NCI-H187 treated with DMSO at 0.1 percent for 48 hours (cell line): Measurements from ENCODE around the gene HAUS1.
"Not testable (repeated sequence)": the region's sequence is repeated elsewhere in the genome, so short reads cannot be mapped to it uniquely, and the experiment has no call there.

ENCODE experiments used
- DNase-seq: peaks from one replicate; lab custom pipeline; 2025; lab: John Stamatoyannopoulos, UW

The HAUS1 gene

DNA sequence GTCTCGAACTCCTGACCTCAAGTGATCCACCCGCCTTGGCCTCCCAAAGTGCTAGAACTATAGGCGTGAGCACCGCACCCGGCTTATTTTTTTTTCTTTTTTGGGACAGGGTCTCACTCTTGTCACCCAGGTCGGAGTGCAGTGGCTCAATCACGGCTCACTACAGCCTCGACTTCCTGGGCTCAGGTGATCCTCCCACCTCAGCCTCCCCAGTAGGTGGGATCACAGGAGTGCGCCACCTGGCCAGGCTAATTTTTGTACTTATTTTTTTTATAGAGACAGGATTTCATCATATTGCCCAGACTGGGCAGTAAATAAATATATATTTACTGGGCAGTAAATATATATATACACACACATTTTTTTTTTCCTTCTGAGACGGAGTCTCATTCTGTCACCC lies 8.7 kb upstream of the HAUS1 start:
- DNase-seq = no peak

- DNase-seq = no peak
These were observed 7.4 kb upstream of the HAUS1 start for GRCh38 chr18:46096651-46097300.

GRCh38 chr18:46097431-46097800 lies 6.8 kb upstream of the HAUS1 start:
- DNase-seq = no peak

DNA sequence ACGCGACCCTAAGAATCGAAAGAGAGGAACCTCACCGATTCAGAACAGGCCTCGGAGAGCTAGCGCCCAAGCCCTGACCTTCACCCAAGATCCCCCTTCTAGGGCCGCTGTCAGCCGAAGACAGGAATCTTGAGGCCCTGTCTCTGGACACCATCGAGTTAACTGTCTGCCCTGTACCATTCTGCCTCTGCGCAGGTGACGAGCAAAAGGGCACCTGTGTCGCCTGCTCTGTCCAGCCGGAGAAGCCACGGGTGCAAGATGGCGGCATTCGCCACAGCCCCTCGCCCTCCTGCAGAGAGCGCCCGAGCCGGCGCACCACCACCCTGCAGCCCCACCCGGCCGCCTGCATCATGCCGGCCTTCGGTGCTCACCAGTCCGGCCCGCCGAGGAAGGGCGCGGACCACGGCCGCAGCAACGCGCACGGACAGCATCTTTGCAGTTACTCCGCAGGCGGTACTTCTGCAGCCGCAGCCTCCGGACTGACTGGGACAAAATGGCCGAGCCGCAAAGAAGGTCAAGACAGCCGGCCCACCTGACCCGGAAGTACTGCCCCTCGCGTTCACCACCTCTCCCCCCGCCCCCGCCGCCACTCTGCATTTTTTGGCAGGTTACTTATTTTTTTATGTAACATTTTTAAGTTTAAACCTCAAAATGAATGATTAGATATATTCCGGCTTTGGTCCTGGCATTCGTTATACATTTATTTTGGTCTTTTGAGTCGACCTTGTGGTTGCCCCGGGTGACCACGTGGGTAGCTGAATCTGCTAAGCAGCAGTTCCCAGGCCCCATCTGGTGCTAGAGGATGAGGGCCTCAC lies 6.2 kb upstream of the HAUS1 start, which contains the start of gene ATP5F1A:
Gene ATP5F1A (minus strand): TSS at position 496 of the 815 bp plus-strand sequence. CDS start 65 bp downstream, at position 431.
- peak; percentile 16 for DNase-seq

- DNase-seq = no peak
These were observed 5.6 kb upstream of the HAUS1 start for GRCh38 chr18:46098616-46098933.

DNA sequence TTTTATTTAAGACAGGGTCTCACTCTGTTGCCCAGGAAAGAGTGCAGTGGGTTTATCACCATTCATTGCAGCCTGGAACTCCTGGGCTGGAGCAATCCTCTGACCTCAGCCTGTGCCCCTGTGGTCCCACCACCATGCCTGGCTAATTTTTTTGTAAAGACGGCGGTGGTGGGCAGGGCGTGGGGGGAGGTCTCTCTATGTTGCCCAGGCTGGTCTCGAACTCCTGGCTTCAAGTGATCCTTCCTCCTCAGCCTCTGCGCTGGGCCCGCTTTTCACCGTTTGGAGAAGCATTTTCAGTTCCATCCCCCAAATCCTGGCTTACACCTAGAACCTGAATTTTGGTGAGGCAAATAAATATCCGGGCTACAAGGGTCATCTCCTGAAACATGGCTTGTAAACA lies 4.7 kb upstream of the HAUS1 start:
- DNase-seq = no peak

DNA sequence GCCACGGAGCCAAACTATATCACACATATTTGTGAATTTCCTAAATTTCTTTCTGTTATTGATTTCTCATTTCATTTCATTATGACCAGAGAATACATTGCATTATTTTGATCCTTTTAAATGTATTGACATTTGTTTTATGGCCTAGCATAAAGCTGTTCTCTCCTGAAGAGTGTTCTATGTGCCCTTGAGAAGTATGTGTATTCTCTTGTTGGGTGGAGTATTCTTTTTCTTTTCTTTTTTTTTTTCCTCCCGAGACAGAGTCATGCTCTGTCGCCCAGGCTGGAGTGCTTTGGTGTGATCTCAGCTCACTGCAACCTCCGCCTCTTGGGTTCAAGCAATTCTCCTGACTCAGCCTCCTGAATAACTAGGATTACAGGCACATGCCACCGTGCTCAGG lies 5.2 kb downstream of the HAUS1 start:
- no peak for DNase-seq

- DNase-seq = no peak
These were observed 6.2 kb downstream of the HAUS1 start for GRCh38 chr18:46110406-46110805.

DNA sequence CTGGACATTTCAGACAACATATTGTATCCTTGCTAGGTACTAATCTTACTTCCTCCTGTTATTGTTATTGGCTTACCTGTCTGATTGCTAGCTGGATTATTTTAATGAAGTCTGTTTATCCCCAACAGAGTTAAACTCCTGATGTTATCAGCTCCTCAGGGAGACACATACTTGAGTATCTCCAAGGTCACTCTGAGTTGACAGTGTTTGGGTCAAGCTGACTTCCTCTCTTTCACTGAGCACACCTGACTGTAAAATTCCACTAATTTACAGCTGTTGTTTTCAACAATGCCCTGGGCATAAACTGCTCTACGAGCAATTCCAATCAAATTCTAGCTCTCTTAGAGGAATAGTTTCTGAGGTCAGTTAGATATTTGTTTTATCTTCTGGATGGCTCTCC lies 9.6 kb downstream of the HAUS1 start:
- no peak for DNase-seq

- not testable (repeated sequence) for DNase-seq
These were observed 22.4 kb downstream of the HAUS1 start for GRCh38 chr18:46126625-46127024.

DNA sequence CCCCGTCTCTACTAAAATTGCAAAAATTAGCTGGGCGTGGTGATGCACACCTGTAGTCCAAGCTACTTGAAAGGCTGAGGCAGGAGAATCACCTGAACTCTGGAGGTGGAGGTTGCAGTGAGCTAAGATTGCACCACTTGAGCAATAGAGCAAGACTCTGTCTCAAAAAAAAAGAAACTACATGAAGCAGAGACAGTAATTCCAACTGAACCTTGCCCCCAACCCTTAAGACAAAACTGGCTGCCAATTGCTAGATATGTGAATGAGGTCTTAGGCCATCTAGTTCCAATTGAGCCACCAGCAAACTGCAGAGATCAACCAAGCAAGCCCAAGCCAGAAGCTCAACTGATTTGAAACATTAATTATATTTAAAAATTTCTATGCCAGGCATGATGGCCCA lies 25.9 kb downstream of the HAUS1 start:
- no peak for DNase-seq

DNA sequence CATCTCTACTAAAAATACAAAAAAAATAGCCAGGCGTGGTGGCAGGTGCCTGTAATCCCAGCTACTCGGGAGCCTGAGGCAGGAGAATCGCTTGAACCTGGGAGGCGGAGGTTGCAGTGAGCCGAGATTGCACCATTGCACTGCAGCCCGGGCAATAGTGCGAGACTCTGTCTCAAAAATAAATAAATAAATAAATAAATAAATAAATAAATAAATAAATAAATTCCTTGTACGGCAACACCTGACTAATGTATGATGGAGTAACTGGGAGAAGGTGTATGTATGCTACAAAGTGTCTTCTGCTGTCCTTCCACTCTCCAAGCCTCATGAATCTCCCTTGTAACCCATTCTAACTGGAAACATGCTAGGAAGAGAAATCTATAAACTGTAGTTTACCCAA lies 26.4 kb downstream of the HAUS1 start:
- DNase-seq = not testable (repeated sequence)

- DNase-seq = no peak
These were observed 29.3 kb downstream of the HAUS1 start for GRCh38 chr18:46133534-46133933.

DNA sequence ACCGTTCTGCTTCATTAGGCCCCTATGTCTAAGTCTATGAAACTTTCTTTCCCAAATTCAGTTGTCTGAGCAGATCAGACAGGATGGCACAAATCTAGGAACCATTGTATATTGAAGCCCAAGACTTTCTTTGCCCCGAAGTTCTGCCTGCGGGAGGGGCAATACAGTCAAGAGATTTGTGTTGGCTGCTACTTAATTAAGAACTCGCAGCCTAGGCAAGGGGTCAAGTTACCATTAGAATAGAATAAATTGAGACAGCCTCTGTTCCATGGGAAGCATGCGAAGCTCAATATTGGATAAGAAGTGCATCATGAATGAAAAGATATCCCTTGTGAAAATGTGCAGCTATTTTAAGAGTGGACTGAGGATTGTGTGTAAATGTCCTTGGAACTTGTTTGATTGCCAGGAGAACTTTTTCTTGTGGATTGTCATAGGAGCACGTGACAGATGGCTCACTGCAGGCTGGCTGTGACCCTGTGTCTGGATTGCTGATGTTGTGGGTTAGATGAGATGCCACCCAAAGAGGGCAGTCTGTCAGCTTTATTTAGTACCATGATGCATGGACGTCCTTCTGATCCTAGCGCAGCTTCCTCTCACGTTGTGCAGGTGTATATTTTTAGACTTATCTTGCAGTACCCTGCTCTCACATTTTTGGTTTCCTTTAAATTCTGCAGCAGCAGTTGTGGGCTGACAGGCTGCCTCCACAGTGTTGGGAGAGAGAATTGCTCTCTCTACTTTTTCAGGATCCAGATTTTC lies 30.9 kb downstream of the HAUS1 start:
- no peak for DNase-seq

DNA sequence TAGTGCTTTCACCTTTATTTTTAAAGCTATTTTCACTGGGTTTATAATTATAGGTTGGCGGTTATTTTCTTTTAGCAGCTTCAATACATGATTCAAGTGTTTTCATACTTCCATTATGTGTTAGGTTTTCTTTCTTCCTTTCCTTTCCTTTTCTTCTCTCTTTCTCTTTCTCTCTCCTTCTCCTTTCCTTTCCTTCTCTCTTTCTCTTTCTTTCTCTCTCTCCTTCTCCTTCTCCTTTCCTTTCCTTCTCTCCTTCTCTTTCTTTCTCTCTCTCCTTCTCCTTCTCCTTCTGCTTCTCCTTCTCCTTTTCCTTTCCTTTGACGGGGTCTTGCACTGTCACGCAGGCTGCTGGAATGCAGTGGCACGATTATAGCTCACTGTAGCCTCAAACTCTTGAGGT lies 36.0 kb downstream of the HAUS1 start:
- DNase-seq = no peak

- no peak for DNase-seq
These were observed 37.0 kb downstream of the HAUS1 start for GRCh38 chr18:46141199-46141598.

- DNase-seq = no peak
These were observed 44.6 kb downstream of the HAUS1 start for GRCh38 chr18:46148810-46149209.

GRCh38 chr18:46152436-46152807 lies 48.2 kb downstream of the HAUS1 start:
- no peak for DNase-seq

DNA sequence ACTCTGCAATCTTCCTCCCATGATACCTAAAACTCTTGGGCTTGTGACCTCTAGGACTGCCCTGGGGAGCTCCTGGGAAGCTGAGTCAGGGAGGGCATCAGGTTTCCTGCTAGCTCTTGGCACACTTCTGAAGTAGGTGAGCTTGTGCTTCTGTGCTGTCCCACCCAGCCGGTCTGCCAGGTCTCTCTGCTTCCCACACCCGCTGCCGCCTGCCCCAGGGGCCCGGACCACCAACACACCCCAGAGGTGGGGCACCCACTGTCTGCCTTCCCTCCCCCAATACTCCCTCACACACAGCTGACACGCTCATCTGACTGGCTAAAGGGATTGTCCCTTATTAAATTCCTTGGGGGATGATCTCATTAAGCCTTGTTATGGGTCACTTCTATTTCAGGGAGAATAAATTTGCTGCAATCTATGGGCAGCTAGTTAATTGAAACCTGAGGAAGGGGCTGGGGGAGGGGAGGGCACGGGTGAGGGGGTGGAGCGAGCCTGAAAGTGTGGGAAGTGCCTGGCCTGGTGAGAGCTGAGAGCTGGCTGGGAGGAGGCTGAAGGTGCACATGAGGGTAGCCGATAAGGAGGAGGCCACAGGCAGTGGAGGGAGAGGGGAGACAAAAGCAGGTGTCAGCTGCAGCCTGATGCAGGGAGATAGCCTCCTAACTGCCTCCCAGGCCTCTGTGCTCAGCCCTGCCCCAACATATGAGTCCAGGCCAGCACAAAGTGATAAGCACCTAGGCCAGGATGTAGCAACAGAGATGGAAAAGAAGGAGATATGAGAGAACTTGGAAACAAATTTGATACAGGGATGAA lies 48.8 kb downstream of the HAUS1 start:
- DNase-seq = no peak

DNA sequence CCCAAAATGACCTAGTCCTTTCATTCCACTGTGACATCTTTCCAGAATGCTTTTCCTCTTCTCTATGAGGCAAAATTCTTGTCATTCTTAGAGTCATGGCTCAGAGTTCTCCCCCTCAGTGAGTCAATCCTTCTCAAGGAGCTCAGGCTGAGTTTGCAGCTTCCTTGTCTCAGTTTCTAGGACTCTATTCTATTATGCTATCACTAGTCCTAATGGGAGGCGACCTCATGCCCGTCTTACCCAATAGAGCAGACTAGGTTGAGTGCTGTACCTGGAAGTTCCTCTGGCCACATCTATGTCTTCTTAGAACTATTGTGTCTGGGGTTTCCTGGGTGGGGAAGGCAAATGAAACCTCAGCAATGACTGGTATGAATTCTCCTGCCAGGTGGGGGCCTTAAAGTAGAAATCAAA lies 51.5 kb downstream of the HAUS1 start:
- no peak for DNase-seq

GRCh38 chr18:46156124-46156745 lies 52.0 kb downstream of the HAUS1 start:
- DNase-seq = no peak

- DNase-seq = no peak
These were observed 52.7 kb downstream of the HAUS1 start for GRCh38 chr18:46156843-46157242.
